Mucosa of stomach (tissue), 1 donor: ENCODE data around the gene SLC43A2.

ENCODE experiments used
- H3K27me3 ChIP-seq: one replicate; pipeline ENCODE4 v1.7.0; 2013; ENCODE audit warnings: mild to moderate bottlenecking, low read length; ENCODE audit not compliant: control insufficient read depth, insufficient read depth
- H3K36me3 ChIP-seq: one replicate; pipeline ENCODE4 v1.7.0; 2013; ENCODE audit warnings: low read length; ENCODE audit not compliant: control insufficient read depth, insufficient read depth
- H3K4me1 ChIP-seq: one replicate; pipeline ENCODE4 v1.7.0; 2013; ENCODE audit warnings: mild to moderate bottlenecking, low read length; ENCODE audit not compliant: control insufficient read depth, insufficient read depth
- H3K4me3 ChIP-seq: one replicate; pipeline ENCODE4 v1.7.0; 2013; ENCODE audit warnings: low read length
- H3K9ac ChIP-seq: one replicate; pipeline ENCODE4 v1.7.0; 2013; ENCODE audit warnings: mild to moderate bottlenecking, low read length, moderate library complexity
- H3K9me3 ChIP-seq: one replicate; pipeline ENCODE4 v1.7.0; 2013; ENCODE audit warnings: mild to moderate bottlenecking, low read length, moderate library complexity; ENCODE audit not compliant: control insufficient read depth
- donor health status: Pancreatic carcinoma.

Gene SLC43A2

DNA sequence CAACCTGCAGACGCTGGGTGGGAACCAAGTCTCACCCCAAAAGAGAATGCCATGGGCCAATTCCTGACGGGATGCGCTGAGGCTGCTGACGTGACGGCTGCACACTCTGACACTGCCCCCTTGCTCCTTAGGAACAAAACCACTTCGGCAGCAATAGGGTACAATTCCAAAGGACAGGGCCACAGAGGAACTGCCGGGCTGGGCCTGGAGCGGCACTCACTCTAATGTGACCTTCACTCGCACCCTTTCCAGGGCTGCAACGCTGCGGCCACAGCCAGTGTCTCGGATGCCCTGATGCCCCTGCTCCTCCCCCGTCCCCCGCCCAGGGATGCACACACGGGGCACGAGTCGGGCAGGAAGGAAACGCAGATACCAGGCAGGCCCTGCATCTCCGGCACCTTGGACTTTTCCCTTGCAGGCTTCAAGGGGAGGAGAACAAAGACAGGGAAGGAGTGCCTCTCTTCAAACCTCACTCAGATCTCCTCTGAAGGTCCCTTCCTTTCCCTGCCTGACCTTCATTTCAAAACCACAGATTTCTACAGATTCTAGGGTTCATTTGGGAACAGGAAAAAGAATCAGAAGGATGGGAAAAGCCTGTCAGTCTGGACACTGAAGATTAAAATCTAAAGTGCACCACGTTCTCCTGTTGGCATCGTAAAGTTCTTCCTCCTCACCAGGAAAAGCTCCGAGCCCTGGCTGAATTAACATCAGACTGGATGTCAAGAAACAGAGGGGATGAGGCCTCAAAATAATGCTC, 68.4 kb downstream of the SLC43A2 start:
- H3K4me3 ChIP-seq: no peak overlapping the region
- no peaks in the 10 kb centered on the region for H3K27me3 ChIP-seq
- peaks cover 41% of the 10 kb centered on the region for H3K4me1 ChIP-seq
- no peak overlapping the region for H3K9ac ChIP-seq
- H3K36me3 ChIP-seq: no peaks in the 10 kb centered on the region
- no peaks in the 10 kb centered on the region for H3K9me3 ChIP-seq

DNA sequence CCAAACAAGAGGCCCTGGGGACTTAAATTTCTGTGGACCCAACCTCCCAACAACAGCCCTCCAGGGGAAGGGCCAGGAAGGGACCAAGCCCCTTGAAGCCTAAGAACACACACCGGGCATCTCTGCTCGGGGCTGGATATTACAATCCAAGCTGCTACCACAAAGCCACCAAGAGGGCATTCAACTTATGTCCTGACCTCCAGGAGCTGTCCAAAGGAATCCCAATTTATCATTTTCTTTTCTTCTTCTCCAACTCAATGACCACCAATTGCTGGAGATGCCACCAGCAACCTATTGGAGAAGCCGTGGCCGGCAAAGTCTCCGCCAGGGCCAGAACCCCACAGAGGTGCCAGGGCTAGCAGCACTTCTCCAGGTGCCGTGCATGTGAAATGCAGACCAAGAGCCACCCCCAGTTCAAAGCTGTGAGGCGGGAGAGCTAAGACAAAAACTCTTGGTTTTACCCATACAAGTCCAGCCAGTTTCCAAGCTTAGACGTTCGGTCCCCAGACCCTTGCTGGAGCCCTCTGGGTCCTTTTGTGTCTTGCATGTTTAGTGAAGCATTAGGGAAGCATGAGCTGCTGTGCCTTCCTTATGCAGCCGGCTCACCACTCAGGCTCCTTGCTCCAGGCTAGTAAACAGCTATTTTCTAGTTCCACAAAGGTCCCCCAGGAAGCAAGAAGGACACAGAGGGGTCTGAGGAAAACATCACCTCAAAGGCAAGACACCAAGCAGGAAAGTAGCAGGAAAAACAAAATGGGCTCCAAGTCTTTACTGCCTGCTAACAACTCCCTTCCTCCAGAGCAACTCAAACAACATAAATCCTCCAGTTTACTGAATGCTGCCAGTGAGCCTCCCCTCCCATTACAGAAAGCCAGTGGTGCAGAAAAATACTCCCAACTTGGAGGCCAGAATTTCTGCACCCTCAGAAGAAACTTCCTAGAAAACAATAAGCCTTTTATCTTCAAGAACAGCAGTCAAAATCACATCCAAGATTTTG, 69.3 kb downstream of the SLC43A2 start:
- Histone ChIP-seq H3K9ac (no peak overlapping the region), H3K27me3 (no peaks in the 10 kb centered on the region), H3K4me1 (peaks cover 45% of the 10 kb centered on the region), H3K4me3 (no peak overlapping the region), H3K36me3 (no peaks in the 10 kb centered on the region), H3K9me3 (no peaks in the 10 kb centered on the region)

DNA sequence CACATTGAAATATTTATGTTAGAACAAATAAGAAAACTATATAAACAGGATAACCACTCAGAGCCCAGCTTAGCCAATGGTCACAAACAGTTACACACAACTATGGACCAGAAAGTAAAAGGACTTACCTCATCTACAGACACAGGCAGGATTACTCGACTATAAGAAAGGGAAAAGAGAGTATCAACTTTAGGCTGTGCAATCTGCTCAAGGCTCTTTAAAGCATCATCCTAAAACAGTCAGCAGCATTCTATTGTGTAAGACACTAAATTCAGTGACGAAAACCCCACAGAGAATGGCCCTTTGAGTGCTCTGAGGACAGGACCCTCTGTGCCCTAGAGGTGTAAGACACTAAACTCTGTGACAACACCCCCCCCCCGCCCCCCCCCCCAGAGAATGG, 70.2 kb downstream of the SLC43A2 start:
- H3K4me1 ChIP-seq: peaks cover 44% of the 10 kb centered on the region
- H3K4me3 ChIP-seq: no peak overlapping the region

DNA sequence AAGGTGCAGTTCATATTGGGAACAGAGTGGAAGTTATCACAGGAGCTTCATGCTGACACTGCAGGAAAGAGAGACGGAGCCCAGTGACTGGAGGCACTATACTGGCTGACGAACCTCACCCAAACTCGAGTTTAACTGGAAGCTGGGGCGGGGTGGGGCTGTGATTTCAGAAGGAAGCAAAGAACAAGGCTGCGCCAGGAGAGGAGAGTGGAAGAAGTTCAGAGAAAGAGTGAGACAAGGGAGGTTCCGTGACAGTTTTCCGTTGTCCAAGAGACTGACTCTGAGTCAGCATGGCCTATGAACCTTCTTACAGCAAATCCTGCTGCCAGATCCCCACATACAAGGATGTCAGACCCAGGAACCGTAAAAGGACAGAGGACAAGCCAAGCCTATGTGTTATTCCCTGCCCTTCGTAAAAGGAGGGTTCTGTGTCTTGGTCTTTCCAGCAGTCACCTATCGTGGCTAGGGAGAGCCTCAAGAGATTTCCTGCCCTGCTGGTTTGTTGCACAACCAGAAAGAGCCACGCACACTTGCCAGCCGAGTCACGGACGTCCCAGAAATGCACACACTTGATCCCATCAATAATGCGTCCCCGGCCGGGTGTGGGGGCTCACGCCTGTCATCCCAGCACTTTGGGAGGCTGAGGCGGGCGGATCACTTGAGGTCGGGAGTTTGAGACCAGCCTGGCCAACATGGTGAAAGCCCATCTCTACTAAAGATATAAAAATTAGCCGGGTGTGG, 71.1 kb downstream of the SLC43A2 start:
- no peaks in the 10 kb centered on the region for H3K9me3 ChIP-seq
- H3K4me1 ChIP-seq: peaks cover 41% of the 10 kb centered on the region
- H3K9ac ChIP-seq: no peak overlapping the region
- no peak overlapping the region for H3K4me3 ChIP-seq
- no peaks in the 10 kb centered on the region for H3K27me3 ChIP-seq
- H3K36me3 ChIP-seq: no peaks in the 10 kb centered on the region

More for the DNA sequence above, 70.2 kb downstream of the SLC43A2 start:
- no peak overlapping the region for H3K9ac ChIP-seq
- H3K36me3 ChIP-seq: no peaks in the 10 kb centered on the region
- H3K9me3 ChIP-seq: no peaks in the 10 kb centered on the region
- H3K27me3 ChIP-seq: no peaks in the 10 kb centered on the region

DNA sequence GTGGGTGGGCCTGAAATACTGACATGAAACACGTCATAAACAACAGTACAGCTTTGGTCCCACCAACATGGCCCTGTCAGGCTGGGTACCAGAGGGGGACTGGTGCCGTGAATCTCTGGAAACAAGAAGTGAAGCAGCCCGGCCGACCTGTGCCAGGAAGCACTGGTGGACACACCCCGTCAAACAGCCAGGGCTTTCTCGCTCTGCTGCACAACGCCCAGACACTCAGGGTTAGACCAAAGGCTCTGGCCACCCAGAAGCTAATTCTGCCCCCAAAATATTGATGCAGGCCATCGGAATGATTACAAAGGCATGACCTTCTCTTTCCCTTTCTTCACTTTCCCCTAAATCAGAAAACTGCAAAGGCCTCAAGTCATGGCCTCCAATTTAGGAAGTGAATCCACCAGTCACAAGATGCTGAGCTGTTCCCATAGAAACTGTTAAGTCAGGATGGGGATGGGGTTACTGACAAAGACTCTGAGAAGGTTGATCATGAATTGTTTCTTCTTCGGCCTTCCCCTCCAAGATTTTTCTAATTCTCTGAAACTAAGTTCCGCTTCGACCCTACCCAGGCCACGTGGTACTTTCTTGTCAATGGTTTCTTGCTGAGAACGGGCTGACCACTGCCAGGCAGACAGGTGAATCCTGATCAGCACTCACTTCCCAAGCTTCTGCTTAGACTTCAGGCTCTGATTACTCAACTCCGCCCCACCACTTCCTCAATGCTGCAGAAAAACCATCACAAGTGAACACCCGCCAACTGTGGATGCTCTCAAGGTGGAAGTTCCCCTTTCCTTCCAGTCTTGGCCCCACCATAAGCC, 72.8 kb downstream of the SLC43A2 start:
- Histone ChIP-seq H3K27me3 (no peaks in the 10 kb centered on the region), H3K36me3 (peaks cover 5% of the 10 kb centered on the region), H3K9ac (peak overlapping the region; percentile 7), H3K9me3 (no peaks in the 10 kb centered on the region), H3K4me1 (peaks cover 32% of the 10 kb centered on the region), H3K4me3 (no peak overlapping the region)

DNA sequence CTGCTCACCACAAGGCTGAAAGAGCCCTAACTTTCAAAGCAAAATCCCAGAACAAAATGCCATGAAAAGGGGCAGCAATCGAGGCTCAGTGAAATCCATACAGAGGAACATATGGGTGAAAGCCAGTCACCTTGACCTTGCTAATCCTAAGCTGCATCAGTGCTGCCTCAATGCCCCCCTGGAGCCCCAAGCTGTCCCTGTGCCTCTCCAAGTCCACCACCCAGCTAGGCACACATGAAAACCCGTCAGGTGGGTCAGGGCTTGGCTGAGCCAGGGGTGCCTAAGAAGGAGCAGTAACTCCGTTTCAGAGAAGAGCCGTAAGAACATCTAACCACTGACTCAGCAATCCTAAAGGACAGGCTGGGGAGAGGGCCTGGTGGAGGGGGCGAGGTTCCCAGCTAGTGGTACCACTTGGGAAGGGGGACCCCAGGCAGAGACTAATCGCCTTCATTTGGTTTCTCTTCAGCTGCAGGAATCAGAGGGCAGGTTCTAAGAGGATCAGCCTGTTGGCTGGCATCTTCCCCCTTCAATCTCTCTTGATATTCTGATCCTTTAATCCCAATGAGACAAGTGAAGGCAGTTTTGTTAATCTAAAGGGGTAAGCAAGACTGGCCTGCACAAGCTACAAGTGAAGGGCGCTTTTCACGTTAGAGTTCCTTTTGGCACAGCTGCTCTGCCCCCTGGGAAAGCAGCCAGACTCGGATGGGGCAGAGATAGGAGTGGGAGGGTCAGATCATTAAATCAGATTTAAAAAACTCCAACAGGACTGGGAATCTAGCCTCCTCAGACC, 73.7 kb downstream of the SLC43A2 start:
- peaks cover 23% of the 10 kb centered on the region for H3K4me1 ChIP-seq
- no peak overlapping the region for H3K4me3 ChIP-seq
- no peaks in the 10 kb centered on the region for H3K9me3 ChIP-seq
- no peaks in the 10 kb centered on the region for H3K27me3 ChIP-seq
- H3K36me3 ChIP-seq: peaks cover 5% of the 10 kb centered on the region
- peak overlapping the region; percentile 7 for H3K9ac ChIP-seq

DNA sequence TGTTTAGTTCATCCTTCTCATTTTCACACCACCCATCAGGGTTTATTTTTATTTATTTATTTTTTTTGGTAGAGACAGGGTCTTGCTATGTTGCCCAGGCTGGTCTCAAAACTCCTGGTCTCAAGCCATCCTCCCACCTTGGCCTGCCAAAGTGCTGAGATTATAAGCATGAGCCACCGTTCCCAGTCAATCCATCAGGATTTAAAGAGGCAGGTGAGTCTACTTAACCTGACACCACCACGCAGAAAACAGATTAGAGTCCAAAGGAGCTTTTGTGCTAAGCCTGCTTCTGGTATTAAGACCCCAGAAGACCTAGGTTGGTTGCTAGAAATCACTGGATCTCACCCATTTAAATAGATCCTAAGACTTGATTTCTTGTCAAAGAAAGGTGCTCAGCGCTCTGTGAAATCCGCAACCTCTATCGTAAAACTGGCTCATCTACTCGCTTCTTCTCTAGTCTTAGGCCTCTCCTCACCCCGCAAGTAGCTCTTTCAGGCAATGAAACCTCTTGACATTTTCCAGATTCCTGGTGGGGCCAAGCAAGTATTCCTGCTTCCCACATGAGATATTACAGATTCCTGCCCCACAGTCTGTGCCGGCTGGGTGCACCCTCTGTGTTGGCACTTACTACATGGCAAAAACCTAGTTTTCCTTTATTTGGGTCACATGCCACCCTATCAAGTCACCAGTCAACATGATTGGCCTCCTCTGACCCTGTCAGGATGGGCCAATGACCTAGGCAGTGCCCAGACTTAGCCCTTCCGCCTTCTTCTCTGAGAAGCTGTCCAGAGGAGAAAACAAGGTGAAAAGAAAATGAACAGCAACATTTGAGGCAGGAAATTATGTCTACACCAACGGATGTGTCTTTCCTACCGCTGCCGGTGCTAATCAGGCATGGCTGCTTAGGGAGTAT, 75.0 kb downstream of the SLC43A2 start:
- H3K9me3 ChIP-seq: no peaks in the 10 kb centered on the region
- H3K4me3 ChIP-seq: no peak overlapping the region
- H3K4me1 ChIP-seq: peaks cover 17% of the 10 kb centered on the region
- H3K36me3 ChIP-seq: peaks cover 5% of the 10 kb centered on the region
- no peaks in the 10 kb centered on the region for H3K27me3 ChIP-seq
- H3K9ac ChIP-seq: no peak overlapping the region

DNA sequence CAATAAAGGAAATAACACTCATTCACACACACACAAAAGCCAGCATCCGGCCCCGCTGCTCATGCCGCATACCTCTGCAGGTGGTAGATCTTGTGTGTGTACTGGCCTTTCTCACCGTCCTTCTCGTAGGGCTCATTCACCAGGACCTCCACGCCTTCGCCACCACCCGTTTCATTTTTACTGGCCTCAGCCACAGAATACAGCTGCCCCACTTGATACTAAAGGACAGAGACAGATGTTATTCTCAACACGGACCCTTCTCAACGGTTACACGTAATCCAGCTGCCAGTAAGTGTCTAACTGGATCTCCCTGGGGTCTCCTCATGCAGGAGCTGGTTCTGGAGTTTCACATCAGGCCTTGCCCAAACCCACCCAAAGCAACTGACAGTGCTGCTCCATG, 75.7 kb downstream of the SLC43A2 start:
- Histone ChIP-seq H3K27me3 (no peaks in the 10 kb centered on the region), H3K9me3 (no peaks in the 10 kb centered on the region), H3K36me3 (peaks cover 5% of the 10 kb centered on the region), H3K4me1 (peaks cover 17% of the 10 kb centered on the region), H3K9ac (no peak overlapping the region), H3K4me3 (no peak overlapping the region)

DNA sequence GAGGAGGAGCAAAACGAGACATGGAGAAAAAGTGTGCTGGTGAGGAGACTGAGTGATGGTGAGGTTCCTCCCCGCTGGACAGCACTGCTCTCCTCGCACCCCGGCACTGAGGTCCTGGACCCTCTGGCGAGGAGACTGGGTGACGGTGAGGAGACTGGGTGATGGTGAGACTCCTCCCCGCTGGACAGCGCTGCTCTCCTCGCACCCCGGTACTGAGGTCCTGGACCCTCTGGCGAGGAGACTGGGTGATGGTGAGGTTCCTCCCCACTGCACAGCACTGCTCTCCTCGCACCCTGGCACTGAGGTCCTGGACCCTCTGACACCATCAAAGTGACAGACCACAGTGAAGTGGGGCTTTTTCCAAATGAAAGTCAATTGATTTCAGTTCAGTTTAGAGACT, 76.9 kb downstream of the SLC43A2 start:
- peaks cover 5% of the 10 kb centered on the region for H3K36me3 ChIP-seq
- H3K27me3 ChIP-seq: no peaks in the 10 kb centered on the region

DNA sequence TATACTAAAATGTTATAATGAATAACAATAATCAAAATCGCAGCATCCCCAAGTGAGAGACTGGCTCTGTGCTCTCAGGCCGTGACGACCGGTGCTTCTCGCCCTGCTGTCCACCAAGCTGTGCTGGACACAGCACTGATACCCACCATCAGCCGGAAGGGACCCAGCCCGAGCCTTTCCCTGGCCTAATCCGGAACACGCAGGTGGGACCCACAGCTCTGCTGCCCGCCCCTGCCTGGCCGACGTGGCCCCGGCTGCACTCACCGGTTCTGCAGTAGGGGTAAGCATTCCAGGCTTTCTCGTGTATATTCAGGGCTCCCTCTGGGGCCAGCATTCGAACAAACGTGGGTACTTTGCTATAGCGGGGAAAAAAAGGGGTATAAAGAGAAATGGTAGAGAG, 80.6 kb downstream of the SLC43A2 start:
- no peak overlapping the region for H3K9ac ChIP-seq
- H3K4me1 ChIP-seq: no peaks in the 10 kb centered on the region
- H3K36me3 ChIP-seq: peaks cover 5% of the 10 kb centered on the region
- no peaks in the 10 kb centered on the region for H3K27me3 ChIP-seq
- H3K4me3 ChIP-seq: no peak overlapping the region
- H3K9me3 ChIP-seq: no peaks in the 10 kb centered on the region

More for the DNA sequence above, 76.9 kb downstream of the SLC43A2 start:
- peaks cover 9% of the 10 kb centered on the region for H3K4me1 ChIP-seq
- no peak overlapping the region for H3K4me3 ChIP-seq
- no peak overlapping the region for H3K9ac ChIP-seq
- no peaks in the 10 kb centered on the region for H3K9me3 ChIP-seq
